ENCODE data around the gene APBB1IP.

Gene APBB1IP

GRCh38 chr10:26408858-26409494, 29.2 kb upstream of the APBB1IP start:
- no peak for DNase-seq (ENCODE audit: extremely low spot score)
- ChIA-PET POLR2A (no interaction called here), CTCF (interaction anchor here (0.6 kb wide), 1 partner anchor 1678 kb away, joined by 4 read pairs; no protein-coding TSS in a partner anchor)
- no peak for TF ChIP-seq FOXM1 (IDR thresholded peaks at IDR 0.05; ENCODE audit: borderline replicate concordance)
- no peak for TF ChIP-seq CTBP1 (IDR thresholded peaks at IDR 0.05; ENCODE audit: borderline replicate concordance)
- TF ChIP-seq ELF4 (IDR thresholded peaks at IDR 0.05), result no peak
- no peak for TF ChIP-seq PKNOX1 (IDR thresholded peaks at IDR 0.05)
- no peak for TF ChIP-seq HDGF (IDR thresholded peaks at IDR 0.05; ENCODE audit: borderline replicate concordance)
- TF ChIP-seq SUZ12 (IDR thresholded peaks at IDR 0.05), result no peak
- TF ChIP-seq SP1 (IDR thresholded peaks at IDR 0.05), result no peak
- TF ChIP-seq FOXA1 (IDR thresholded peaks at IDR 0.05), result no peak
- TF ChIP-seq L3MBTL2 (conservative IDR thresholded peaks at IDR 0.05), result no peak
- no peak for TF ChIP-seq BHLHE40 (IDR thresholded peaks at IDR 0.05; ENCODE audit: borderline replicate concordance)

- CTCF ChIA-PET, result no interaction called here
- no peak for TF ChIP-seq NFRKB (IDR thresholded peaks at IDR 0.05)
- TF ChIP-seq ZNF384 (IDR thresholded peaks at IDR 0.05), result no peak
- TF ChIP-seq SP1 (IDR thresholded peaks at IDR 0.05), result no peak
- TF ChIP-seq SUZ12 (IDR thresholded peaks at IDR 0.05), result no peak
- TF ChIP-seq FOXA1 (IDR thresholded peaks at IDR 0.05), result no peak
- TF ChIP-seq BHLHE40 (IDR thresholded peaks at IDR 0.05; ENCODE audit: borderline replicate concordance), result no peak
- no peak for TF ChIP-seq ARNT (IDR thresholded peaks at IDR 0.05)
- no peak for TF ChIP-seq HDGF (IDR thresholded peaks at IDR 0.05; ENCODE audit: borderline replicate concordance)
- POLR2A ChIA-PET, result no interaction called here
- DNase-seq (ENCODE audit: extremely low spot score), result no peak
These were observed 27.8 kb upstream of the APBB1IP start for GRCh38 chr10:26410356-26410755.

GRCh38 chr10:26412932-26413331, 25.2 kb upstream of the APBB1IP start:
- ChIA-PET CTCF (no interaction called here), POLR2A (no interaction called here)
- no peak for TF ChIP-seq PKNOX1 (IDR thresholded peaks at IDR 0.05)
- DNase-seq (ENCODE audit: extremely low spot score), result no peak

GRCh38 chr10:26413375-26413774, 24.8 kb upstream of the APBB1IP start:
- ChIA-PET CTCF (no interaction called here), POLR2A (no interaction called here)
- TF ChIP-seq LEF1 (IDR thresholded peaks at IDR 0.05; ENCODE audit: borderline replicate concordance), result no peak
- no peak for TF ChIP-seq SUZ12 (IDR thresholded peaks at IDR 0.05)
- TF ChIP-seq CTBP1 (IDR thresholded peaks at IDR 0.05; ENCODE audit: borderline replicate concordance), result no peak
- no peak for TF ChIP-seq PKNOX1 (IDR thresholded peaks at IDR 0.05)
- no peak for TF ChIP-seq SP1 (IDR thresholded peaks at IDR 0.05)
- no peak for TF ChIP-seq FOXK2 (IDR thresholded peaks at IDR 0.05)
- no peak for TF ChIP-seq HDGF (IDR thresholded peaks at IDR 0.05; ENCODE audit: borderline replicate concordance)
- TF ChIP-seq ARNT (IDR thresholded peaks at IDR 0.05), result no peak
- no peak for TF ChIP-seq FOXM1 (IDR thresholded peaks at IDR 0.05; ENCODE audit: borderline replicate concordance)
- TF ChIP-seq NFRKB (IDR thresholded peaks at IDR 0.05), result no peak
- TF ChIP-seq TARDBP (IDR thresholded peaks at IDR 0.05), result no peak
- TF ChIP-seq BHLHE40 (IDR thresholded peaks at IDR 0.05; ENCODE audit: borderline replicate concordance), result no peak
- TF ChIP-seq L3MBTL2 (conservative IDR thresholded peaks at IDR 0.05), result no peak
- TF ChIP-seq FOXA1 (IDR thresholded peaks at IDR 0.05), result no peak
- TF ChIP-seq ZNF384 (IDR thresholded peaks at IDR 0.05), result no peak
- no peak for TF ChIP-seq ELF4 (IDR thresholded peaks at IDR 0.05)
- no peak for DNase-seq (ENCODE audit: extremely low spot score)

GRCh38 chr10:26417136-26417535, 21.0 kb upstream of the APBB1IP start:
- no peak for TF ChIP-seq SP1 (IDR thresholded peaks at IDR 0.05)
- no peak for TF ChIP-seq FOXK2 (IDR thresholded peaks at IDR 0.05)
- no peak for TF ChIP-seq ZNF384 (IDR thresholded peaks at IDR 0.05)
- no peak for TF ChIP-seq BHLHE40 (IDR thresholded peaks at IDR 0.05; ENCODE audit: borderline replicate concordance)
- ChIA-PET POLR2A (no interaction called here), CTCF (no interaction called here)
- DNase-seq (ENCODE audit: extremely low spot score), result no peak

- POLR2A ChIA-PET, result no interaction called here
- CTCF ChIA-PET, result no interaction called here
- TF ChIP-seq ARNT (IDR thresholded peaks at IDR 0.05) (no peak), FOXA1 (IDR thresholded peaks at IDR 0.05) (no peak), CTBP1 (IDR thresholded peaks at IDR 0.05; ENCODE audit: borderline replicate concordance) (no peak), FOXK2 (IDR thresholded peaks at IDR 0.05) (no peak), ELF4 (IDR thresholded peaks at IDR 0.05) (no peak), BHLHE40 (IDR thresholded peaks at IDR 0.05; ENCODE audit: borderline replicate concordance) (no peak), PKNOX1 (IDR thresholded peaks at IDR 0.05) (no peak), HDGF (IDR thresholded peaks at IDR 0.05; ENCODE audit: borderline replicate concordance) (no peak)
- no peak for DNase-seq (ENCODE audit: extremely low spot score)
These were observed 15.2 kb upstream of the APBB1IP start for GRCh38 chr10:26422977-26423376.
